Mesendoderm (in vitro differentiated cells): ENCODE data around the gene NKRF.

ENCODE experiments used
- DNase-seq: peaks from one replicate; pipeline ENCODE4 v3.0.0; 2013
- H2AK5ac ChIP-seq: 2 replicates; pipeline ENCODE4 v1.6.1; 2013; ENCODE audit warnings: low read length, inconsistent platforms
- H2BK120ac ChIP-seq: 2 replicates; pipeline ENCODE4 v1.6.1; 2013; ENCODE audit warnings: low read depth, mild to moderate bottlenecking, low read length, moderate library complexity, mixed read lengths
- H2BK15ac ChIP-seq: replicated peaks from 2 replicates; pipeline ENCODE4 v1.6.1; 2013; ENCODE audit warnings: low read depth, mild to moderate bottlenecking, moderate library complexity
- H2BK5ac ChIP-seq: 2 replicates; pipeline ENCODE4 v1.6.1; 2013; ENCODE audit warnings: low read length, inconsistent platforms
- H3K18ac ChIP-seq: 2 replicates; pipeline ENCODE4 v1.6.1; 2013; ENCODE audit warnings: mild to moderate bottlenecking, low read length, mixed read lengths
- H3K23ac ChIP-seq: one replicate; pipeline ENCODE4 v1.6.1; 2013; ENCODE audit warnings: low read length
- H3K27ac ChIP-seq: 2 replicates; pipeline ENCODE4 v1.5.1; 2013; ENCODE audit warnings: low read depth, mild to moderate bottlenecking, inconsistent platforms, low read length, moderate library complexity
- H3K27me3 ChIP-seq: 2 replicates; pipeline ENCODE4 v1.6.1; 2013; ENCODE audit warnings: low read length, control low read depth, mild to moderate bottlenecking, inconsistent platforms; ENCODE audit not compliant: insufficient read depth, poor library complexity
- H3K36me3 ChIP-seq: 2 replicates; pipeline ENCODE4 v1.6.1; 2013; ENCODE audit warnings: low read length, inconsistent platforms; ENCODE audit not compliant: control insufficient read depth, insufficient read depth
- H3K4ac ChIP-seq: one replicate; pipeline ENCODE4 v1.6.1; 2013; ENCODE audit warnings: low read depth, mild to moderate bottlenecking, low read length, moderate library complexity
- H3K4me1 ChIP-seq: 2 replicates; pipeline ENCODE4 v1.6.1; 2013; ENCODE audit warnings: low read depth, low read length, inconsistent platforms; ENCODE audit not compliant: control insufficient read depth
- H3K4me2 ChIP-seq: 2 replicates; pipeline ENCODE4 v1.6.1; 2013; ENCODE audit warnings: low read length
- H3K4me3 ChIP-seq: 2 replicates; pipeline ENCODE4 v1.5.1; 2013; ENCODE audit warnings: mild to moderate bottlenecking, low read length
- H3K56ac ChIP-seq: one replicate; pipeline ENCODE4 v1.6.1; 2013; ENCODE audit warnings: low read length
- H3K79me1 ChIP-seq: 2 replicates; pipeline ENCODE4 v1.6.1; 2013; ENCODE audit warnings: low read length, inconsistent platforms
- H3K79me2 ChIP-seq: 2 replicates; pipeline ENCODE4 v1.6.1; 2013; ENCODE audit warnings: mild to moderate bottlenecking, low read length; ENCODE audit not compliant: control insufficient read depth, insufficient read depth
- H3K9ac ChIP-seq: 2 replicates; pipeline ENCODE4 v1.6.1; 2013; ENCODE audit warnings: low read length, inconsistent platforms
- H4K5ac ChIP-seq: one replicate; pipeline ENCODE4 v1.6.1; 2013; ENCODE audit warnings: low read length
- H4K8ac ChIP-seq: one replicate; pipeline ENCODE4 v1.6.1; 2013; ENCODE audit warnings: low read depth, mild to moderate bottlenecking, control low read depth, low read length, moderate library complexity
- WGBS: extraction: QIAGEN DNeasy Blood & Tissue Kit; methylation state at CpG from one replicate; pipeline ENCODE4 v1.1.7; 2013; ENCODE audit warnings: low lambda C conversion rate, missing lambda C conversion rate; ENCODE audit not compliant: insufficient coverage; ENCODE audit errors: extremely low coverage; 5-methylcytosine and 5-hydroxymethylcytosine counted together

Gene NKRF

DNA sequence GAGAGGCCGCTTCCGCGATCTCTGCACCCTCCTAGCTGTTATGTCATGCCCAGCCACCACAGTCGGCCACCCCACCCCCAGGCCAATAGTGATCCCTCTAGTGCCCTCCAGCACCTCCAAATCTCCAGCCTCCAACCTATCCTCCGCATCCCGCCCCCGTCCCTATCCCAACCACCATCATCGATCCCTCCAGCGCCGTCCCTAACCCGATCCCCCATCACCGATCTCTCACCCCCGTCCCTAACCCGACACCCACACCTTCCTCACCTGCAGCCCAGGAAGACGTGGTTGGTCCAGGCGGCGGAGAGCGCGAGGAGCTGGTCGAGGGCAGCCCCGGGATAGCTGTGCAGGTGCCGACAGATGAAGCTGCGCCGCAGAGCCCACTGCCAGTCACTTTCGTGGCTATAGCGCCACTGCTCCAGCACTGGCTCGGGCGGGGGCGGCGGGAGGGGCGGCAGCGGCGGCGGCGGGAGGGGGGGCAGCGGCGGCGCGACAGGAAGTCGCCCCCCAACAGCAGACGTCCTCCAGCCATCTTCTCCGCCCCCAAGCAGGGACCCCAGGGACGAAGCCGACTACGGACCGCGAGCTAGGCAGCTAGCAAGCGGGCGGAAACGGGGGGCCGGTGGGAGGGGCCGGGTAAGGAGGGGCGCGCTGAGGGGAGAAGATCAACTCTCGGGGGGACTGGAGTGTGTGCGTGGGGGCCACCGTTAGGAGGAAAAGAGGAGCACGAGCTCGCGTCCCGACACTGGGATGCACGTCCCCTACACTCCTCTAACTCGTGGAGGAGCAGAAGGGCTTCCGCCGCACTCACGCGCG is 552 bp downstream of the NKRF start:
- WGBS, result no CpG with 5 or more reads among the region's 68 CpGs
- Histone ChIP-seq H4K5ac (no peak overlapping the region), H3K36me3 (no peaks in the 10 kb centered on the region), H3K4me2 (peak overlapping the region; percentile 49), H3K27ac (no peak overlapping the region), H3K4me1 (no peaks in the 10 kb centered on the region), H2BK120ac (no peak overlapping the region), H2AK5ac (no peak overlapping the region), H4K8ac (no peak overlapping the region), H2BK5ac (no peak overlapping the region), H3K79me1 (no peaks in the 10 kb centered on the region), H3K79me2 (peaks cover 6% of the 10 kb centered on the region), H3K4ac (peak overlapping the region; percentile 85), H3K23ac (no peak overlapping the region), H2BK15ac (no peak overlapping the region), H3K9ac (peak overlapping the region; percentile 96), H3K18ac (peak overlapping the region; percentile 77), H3K4me3 (peak overlapping the region; percentile 66), H3K56ac (peak overlapping the region; percentile 96), H3K27me3 (no peaks in the 10 kb centered on the region)
- peak; percentile 19 for DNase-seq

GRCh38 chrX:119604766-119605463 is 1.3 kb downstream of the NKRF start:
- no peak overlapping the region for H4K8ac ChIP-seq
- H3K4me2 ChIP-seq, result peak overlapping the region; percentile 46
- no peak overlapping the region for H3K18ac ChIP-seq
- H3K56ac ChIP-seq, result peak overlapping the region; percentile 84
- no CpG with 5 or more reads among the region's 17 CpGs for WGBS
- H3K23ac ChIP-seq, result no peak overlapping the region
- no peaks in the 10 kb centered on the region for H3K36me3 ChIP-seq
- H3K27me3 ChIP-seq, result no peaks in the 10 kb centered on the region
- H3K4ac ChIP-seq, result no peak overlapping the region
- H3K4me3 ChIP-seq, result peak overlapping the region; percentile 66
- no peak overlapping the region for H2BK5ac ChIP-seq
- H2BK15ac ChIP-seq, result no peak overlapping the region
- no peaks in the 10 kb centered on the region for H3K79me1 ChIP-seq
- no peak overlapping the region for H2BK120ac ChIP-seq
- H3K4me1 ChIP-seq, result no peaks in the 10 kb centered on the region
- H3K9ac ChIP-seq, result peak overlapping the region; percentile 72
- no peak overlapping the region for H4K5ac ChIP-seq
- no peak overlapping the region for H3K27ac ChIP-seq
- H3K79me2 ChIP-seq, result peaks cover 6% of the 10 kb centered on the region
- H2AK5ac ChIP-seq, result no peak overlapping the region
- DNase-seq, result no peak

- no peak overlapping the region for H3K4me3 ChIP-seq
- no peaks in the 10 kb centered on the region for H3K4me1 ChIP-seq
- no peak overlapping the region for H2BK120ac ChIP-seq
- H3K18ac ChIP-seq, result no peak overlapping the region
- H3K56ac ChIP-seq, result no peak overlapping the region
- no peak overlapping the region for H3K4ac ChIP-seq
- peak; percentile 1 for DNase-seq
- no peak overlapping the region for H2BK15ac ChIP-seq
- H3K27ac ChIP-seq, result no peak overlapping the region
- no peak overlapping the region for H3K9ac ChIP-seq
- no peak overlapping the region for H3K23ac ChIP-seq
- no peak overlapping the region for H4K8ac ChIP-seq
- WGBS, result no CpG with 5 or more reads among the region's 9 CpGs
- H3K79me1 ChIP-seq, result no peaks in the 10 kb centered on the region
- H3K4me2 ChIP-seq, result no peak overlapping the region
- no peak overlapping the region for H2BK5ac ChIP-seq
- H3K79me2 ChIP-seq, result peaks cover 6% of the 10 kb centered on the region
- no peaks in the 10 kb centered on the region for H3K36me3 ChIP-seq
- H2AK5ac ChIP-seq, result no peak overlapping the region
- no peak overlapping the region for H4K5ac ChIP-seq
- no peaks in the 10 kb centered on the region for H3K27me3 ChIP-seq
Observed at GRCh38 chrX:119602701-119603255, 3.4 kb downstream of the NKRF start.

- H3K4me3 ChIP-seq, result no peak overlapping the region
- no CpG with 5 or more reads among the region's 5 CpGs for WGBS
- H3K4me1 ChIP-seq, result no peaks in the 10 kb centered on the region
- H3K79me2 ChIP-seq, result no peaks in the 10 kb centered on the region
- no peak overlapping the region for H2BK15ac ChIP-seq
- no peak overlapping the region for H3K27ac ChIP-seq
- no peaks in the 10 kb centered on the region for H3K79me1 ChIP-seq
- no peak overlapping the region for H2AK5ac ChIP-seq
- H3K4me2 ChIP-seq, result no peak overlapping the region
- H3K56ac ChIP-seq, result no peak overlapping the region
- no peak overlapping the region for H3K18ac ChIP-seq
- no peak overlapping the region for H3K23ac ChIP-seq
- no peak overlapping the region for H3K9ac ChIP-seq
- no peak overlapping the region for H2BK5ac ChIP-seq
- no peak overlapping the region for H2BK120ac ChIP-seq
- DNase-seq, result no peak
- no peak overlapping the region for H3K4ac ChIP-seq
- H3K36me3 ChIP-seq, result peaks cover 1% of the 10 kb centered on the region
- H4K8ac ChIP-seq, result no peak overlapping the region
- no peak overlapping the region for H4K5ac ChIP-seq
- H3K27me3 ChIP-seq, result no peaks in the 10 kb centered on the region
Observed at GRCh38 chrX:119589810-119590209, 16.4 kb downstream of the NKRF start.

DNA sequence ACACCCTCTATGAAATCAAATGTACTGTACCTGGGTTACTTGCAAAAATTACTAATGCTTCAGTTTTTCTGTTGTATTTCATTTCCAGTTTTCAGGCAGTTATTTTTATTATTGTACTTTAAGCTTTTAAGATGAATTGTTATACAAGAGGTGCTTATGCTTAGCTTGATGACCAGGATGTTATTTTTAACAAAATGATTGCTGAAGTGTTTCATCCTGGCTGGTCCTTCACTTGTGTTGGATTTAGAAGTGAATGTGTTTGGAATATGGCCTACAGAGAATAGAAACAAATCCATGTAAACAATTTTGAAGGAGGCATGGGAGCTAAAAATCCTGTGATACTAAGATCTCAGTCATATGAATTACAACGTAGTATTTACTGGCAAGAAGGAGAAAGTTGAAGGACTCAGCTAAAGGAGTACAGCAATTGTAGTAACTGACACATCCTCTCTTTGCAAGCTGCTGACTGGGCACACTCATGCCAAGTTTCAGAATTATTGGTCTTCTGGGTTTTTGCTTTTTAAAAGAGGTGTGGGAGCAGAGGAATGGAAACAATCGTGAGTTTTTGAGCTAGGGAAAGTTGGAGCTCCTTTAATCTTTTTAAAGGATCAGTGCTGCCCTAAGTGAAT is 22.7 kb downstream of the NKRF start:
- H3K27ac ChIP-seq, result no peak overlapping the region
- no peak overlapping the region for H3K23ac ChIP-seq
- H2BK15ac ChIP-seq, result no peak overlapping the region
- no peak overlapping the region for H3K56ac ChIP-seq
- H4K5ac ChIP-seq, result no peak overlapping the region
- H3K79me2 ChIP-seq, result no peaks in the 10 kb centered on the region
- no peak overlapping the region for H3K4me2 ChIP-seq
- H2AK5ac ChIP-seq, result no peak overlapping the region
- H3K36me3 ChIP-seq, result peaks cover 1% of the 10 kb centered on the region
- no peak overlapping the region for H2BK120ac ChIP-seq
- no peak overlapping the region for H4K8ac ChIP-seq
- no peaks in the 10 kb centered on the region for H3K4me1 ChIP-seq
- WGBS, result no CpG with 5 or more reads among the region's 2 CpGs
- H3K4ac ChIP-seq, result no peak overlapping the region
- H2BK5ac ChIP-seq, result no peak overlapping the region
- H3K27me3 ChIP-seq, result no peaks in the 10 kb centered on the region
- no peak overlapping the region for H3K18ac ChIP-seq
- H3K9ac ChIP-seq, result no peak overlapping the region
- no peak overlapping the region for H3K4me3 ChIP-seq
- H3K79me1 ChIP-seq, result no peaks in the 10 kb centered on the region
- no peak for DNase-seq
